Measurements from ENCODE around the gene PRAF2.

DNA sequence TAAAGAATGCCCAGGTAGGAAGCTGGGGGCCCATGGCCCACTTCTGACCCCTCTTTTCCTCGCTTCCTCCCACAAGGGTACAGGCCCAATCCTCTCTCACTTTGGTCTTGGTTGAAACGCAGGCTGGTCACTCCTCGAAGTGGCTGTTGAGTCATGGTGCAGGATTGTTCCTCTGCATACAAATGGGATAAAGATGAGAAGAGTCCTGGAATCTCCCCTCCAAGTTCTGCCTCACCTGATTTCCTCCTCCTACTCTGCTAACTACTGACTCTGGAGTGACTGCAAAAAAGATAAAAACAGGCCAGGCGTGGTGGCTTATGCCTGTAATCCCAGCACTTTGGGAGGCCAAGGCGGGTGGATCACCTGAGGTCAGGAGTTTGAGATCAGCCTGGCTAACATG lies 4.1 kb upstream of the PRAF2 start:
- TF ChIP-seq, protein P1, sequence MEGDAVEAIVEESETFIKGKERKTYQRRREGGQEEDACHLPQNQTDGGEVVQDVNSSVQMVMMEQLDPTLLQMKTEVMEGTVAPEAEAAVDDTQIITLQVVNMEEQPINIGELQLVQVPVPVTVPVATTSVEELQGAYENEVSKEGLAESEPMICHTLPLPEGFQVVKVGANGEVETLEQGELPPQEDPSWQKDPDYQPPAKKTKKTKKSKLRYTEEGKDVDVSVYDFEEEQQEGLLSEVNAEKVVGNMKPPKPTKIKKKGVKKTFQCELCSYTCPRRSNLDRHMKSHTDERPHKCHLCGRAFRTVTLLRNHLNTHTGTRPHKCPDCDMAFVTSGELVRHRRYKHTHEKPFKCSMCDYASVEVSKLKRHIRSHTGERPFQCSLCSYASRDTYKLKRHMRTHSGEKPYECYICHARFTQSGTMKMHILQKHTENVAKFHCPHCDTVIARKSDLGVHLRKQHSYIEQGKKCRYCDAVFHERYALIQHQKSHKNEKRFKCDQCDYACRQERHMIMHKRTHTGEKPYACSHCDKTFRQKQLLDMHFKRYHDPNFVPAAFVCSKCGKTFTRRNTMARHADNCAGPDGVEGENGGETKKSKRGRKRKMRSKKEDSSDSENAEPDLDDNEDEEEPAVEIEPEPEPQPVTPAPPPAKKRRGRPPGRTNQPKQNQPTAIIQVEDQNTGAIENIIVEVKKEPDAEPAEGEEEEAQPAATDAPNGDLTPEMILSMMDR (conservative IDR thresholded peaks at IDR 0.05; ENCODE audit: low read depth, low read length), result no peak
- no peak for TF ChIP-seq EZH2phosphoT487 (IDR thresholded peaks at IDR 0.05; ENCODE audit: borderline replicate concordance, low read length)

All from PC-3 (cell line).